HCT116 (cell line): ENCODE results near the gene NEMP2. TPM values are rescaled to one million over a fixed set of nuclear protein-coding genes. Genes with fewer than 3 reads are reported as not detected.
"Not testable (repeated sequence)": the region's sequence is repeated elsewhere in the genome, so short reads cannot be mapped to it uniquely, and the experiment has no call there.

Experiments used
- ATAC-seq: fragments of 200-7000 bp; cut with Tn5 transposase; 2 replicates; pipeline ENCODE4 v1.9.1; 2020; ENCODE audit warnings: mild to moderate bottlenecking, moderate library complexity
- BruUV-seq: library from RNA; stranded (reverse); fragments of 400-500 nt; replicated peaks from 2 replicates; lab custom pipeline; 2021; lab: Mats Ljungman, UMichigan
- CTCF ChIA-PET: fragments of 300-600 bp; sonication (Branson Sonifier 250); formaldehyde crosslinking; loops from one replicate; lab custom pipeline; 2021; ENCODE audit warnings: antibody characterized with exemption; lab: Charles Lee
- POLR2A ChIA-PET: fragments of 300-600, 350-600 bp; sonication (Branson Sonifier 250); formaldehyde crosslinking; loops from one replicate; lab custom pipeline; 2021; ENCODE audit warnings: antibody characterized with exemption; lab: Charles Lee
- RAD21 ChIA-PET, 2 experiments: fragments of 300-600 bp; sonication (Branson Sonifier 250); formaldehyde crosslinking; loops; one replicate each; lab custom pipeline; 2023; ENCODE audit warnings: low total read pairs in 2 of 2; ENCODE audit not compliant: uncharacterized antibody in 2 of 2, unreplicated experiment in 2 of 2, low non-redundant PET in 1 of 2; lab: Charles Lee
- DNase-seq: peaks from one replicate; pipeline ENCODE4 v3.0.0-alpha.2; 2010; ENCODE audit warnings: low read depth, low spot score
- H2AFZ ChIP-seq: fragments of 200-600 bp; shearing (Covaris generic), sonication (generic); 2 replicates; pipeline ENCODE4 v1.6.1; 2017; ENCODE audit warnings: low read depth, mixed run types, mixed read lengths, antibody characterized with exemption, low read length; ENCODE audit not compliant: poor library complexity, severe bottlenecking
- H3K27ac ChIP-seq: 2 replicates; pipeline ENCODE4 v1.5.1; 2012; ENCODE audit warnings: low read depth, low read length
- H3K27me3 ChIP-seq: fragments of 200-600 bp; sonication (generic); 2 replicates; pipeline ENCODE4 v1.6.1; 2016; ENCODE audit warnings: mixed run types, low read length, mixed read lengths; ENCODE audit not compliant: insufficient read depth
- H3K36me3 ChIP-seq, 2 experiments: fragments of 200-500 bp in 1 of 2; fragments of 200-600 bp in 1 of 2; sonication (Bioruptor generic) in 1 of 2; sonication (generic) in 1 of 2; 2 replicates each; pipeline versions ENCODE4 v1.5.1 to v1.6.1; 2014 to 2016; ENCODE audit warnings: low read length in 2 of 2, inconsistent platforms in 1 of 2, mixed read lengths in 1 of 2, mixed run types in 1 of 2; ENCODE audit not compliant: insufficient read depth in 2 of 2, control insufficient read depth in 1 of 2
- H3K4me1 ChIP-seq, 2 experiments: fragments of 200-600 bp in 1 of 2; sonication (generic) in 1 of 2; 2 replicates each; pipeline versions ENCODE4 v1.5.1 to v1.6.1; 2012 to 2017; ENCODE audit warnings: low read length in 2 of 2, inconsistent platforms in 1 of 2, mild to moderate bottlenecking in 1 of 2, mixed read lengths in 1 of 2, mixed run types in 1 of 2, moderate library complexity in 1 of 2; ENCODE audit not compliant: insufficient read depth in 2 of 2, control insufficient read depth in 1 of 2
- H3K4me2 ChIP-seq: fragments of 200-600 bp; sonication (generic); 2 replicates; pipeline ENCODE4 v1.6.1; 2017; ENCODE audit warnings: mixed run types, low read length, mixed read lengths
- H3K4me3 ChIP-seq, 2 experiments: fragments of 200-600 bp in 1 of 2; sonication (generic) in 1 of 2; replicated peaks in 1 of 2; 2 replicates each; pipeline ENCODE4 v1.5.1; 2011 to 2016; ENCODE audit warnings: low read length in 2 of 2, control low read depth in 1 of 2, low read depth in 1 of 2, mild to moderate bottlenecking in 1 of 2, mixed read lengths in 1 of 2, mixed run types in 1 of 2
- H3K79me2 ChIP-seq: fragments of 200-600 bp; sonication (generic); 2 replicates; pipeline ENCODE4 v1.6.1; 2017; ENCODE audit warnings: mild to moderate bottlenecking, mixed run types, low read length, moderate library complexity, mixed read lengths; ENCODE audit not compliant: insufficient read depth
- H3K9ac ChIP-seq: fragments of 200-600 bp; sonication (generic); 2 replicates; pipeline ENCODE4 v1.6.1; 2016; ENCODE audit warnings: low read length, mixed read lengths
- H3K9me2 ChIP-seq: fragments of 200-600 bp; sonication (generic), shearing (Covaris generic); 2 replicates; pipeline ENCODE4 v1.6.1; 2017; ENCODE audit warnings: mixed run types, mild to moderate bottlenecking, moderate library complexity; ENCODE audit not compliant: insufficient read depth
- H3K9me3 ChIP-seq, 2 experiments: fragments of 200-500 bp in 1 of 2; fragments of 200-600 bp in 1 of 2; sonication (Bioruptor generic) in 1 of 2; sonication (generic) in 1 of 2; 2 replicates each; pipeline ENCODE4 v1.6.1; 2014 to 2017; ENCODE audit warnings: low read length in 2 of 2, mixed read lengths in 2 of 2, inconsistent platforms in 1 of 2, low read depth in 1 of 2, mild to moderate bottlenecking in 1 of 2, mixed run types in 1 of 2, moderate library complexity in 1 of 2; ENCODE audit not compliant: control insufficient read depth in 1 of 2, insufficient read depth in 1 of 2
- H4K20me1 ChIP-seq: fragments of 200-600 bp; sonication (generic), shearing (Covaris generic); 2 replicates; pipeline ENCODE4 v1.6.1; 2017; ENCODE audit warnings: mixed run types, mild to moderate bottlenecking, moderate library complexity; ENCODE audit not compliant: insufficient read depth
- CBX3 ChIP-seq: IDR thresholded peaks from 2 replicates; pipeline ENCODE4 v1.6.1; 2012; ENCODE audit warnings: low read depth
- CTCF ChIP-seq, 3 experiments: fragments of 200-600 bp in 1 of 3; sonication (generic) in 1 of 3; IDR thresholded peaks in 2 of 3; conservative IDR thresholded peaks in 1 of 3; 2 replicates each; pipeline ENCODE4 v1.5.1; 2012 to 2017; ENCODE audit warnings: low read depth in 2 of 3, low read length in 2 of 3, antibody characterized with exemption in 1 of 3, borderline replicate concordance in 1 of 3, control low read depth in 1 of 3, mild to moderate bottlenecking in 1 of 3, mixed read lengths in 1 of 3, mixed run types in 1 of 3, moderate library complexity in 1 of 3; ENCODE audit not compliant: insufficient read depth in 1 of 3
- ELF1 ChIP-seq: IDR thresholded peaks from 2 replicates; pipeline ENCODE4 v1.6.1; 2012; ENCODE audit warnings: low read depth, borderline replicate concordance
- EZH2 ChIP-seq: fragments of 200-600 bp; sonication (generic); IDR thresholded peaks from 2 replicates; pipeline ENCODE4 v1.6.1; 2017; ENCODE audit warnings: antibody characterized with exemption, mixed run types
- EZH2phosphoT487 ChIP-seq: fragments of 200-600 bp; IDR thresholded peaks from 2 replicates; pipeline ENCODE4 v1.6.1; 2018; ENCODE audit warnings: antibody characterized with exemption, borderline replicate concordance
- MAX ChIP-seq: IDR thresholded peaks from 2 replicates; pipeline ENCODE4 v1.6.1; 2012
- POLR2A ChIP-seq: IDR thresholded peaks from 2 replicates; pipeline ENCODE4 v1.7.0; 2011; ENCODE audit warnings: borderline replicate concordance; ENCODE audit not compliant: insufficient read depth, insufficient read length; ENCODE audit errors: extremely low read depth
- POLR2AphosphoS5 ChIP-seq: IDR thresholded peaks from 2 replicates; pipeline ENCODE4 v1.6.1; 2011; ENCODE audit warnings: mild to moderate bottlenecking, low read depth, low read length, moderate library complexity
- RAD21 ChIP-seq: IDR thresholded peaks from 2 replicates; pipeline ENCODE4 v1.6.1; 2012; ENCODE audit warnings: low read depth, mild to moderate bottlenecking
- REST ChIP-seq: IDR thresholded peaks from 2 replicates; pipeline ENCODE4 v1.6.1; 2012; ENCODE audit warnings: low read depth
- SIN3A ChIP-seq: IDR thresholded peaks from 2 replicates; pipeline ENCODE4 v1.6.1; 2012; ENCODE audit warnings: low read depth
- SRF ChIP-seq: IDR thresholded peaks from 2 replicates; pipeline ENCODE4 v1.6.1; 2012; ENCODE audit warnings: low read depth
- TCF7L2 ChIP-seq: IDR thresholded peaks from 2 replicates; pipeline ENCODE4 v1.7.0; 2011; ENCODE audit warnings: borderline replicate concordance, inconsistent platforms; ENCODE audit not compliant: insufficient read depth, insufficient read length; ENCODE audit errors: extremely low read depth
- YY1 ChIP-seq: IDR thresholded peaks from 2 replicates; pipeline ENCODE4 v1.6.1; 2011; ENCODE audit warnings: low read length, low read depth, moderate library complexity, mild to moderate bottlenecking; ENCODE audit not compliant: insufficient replicate concordance; ENCODE audit errors: extremely low read depth
- ZFX ChIP-seq: fragments of 450-650 bp; IDR thresholded peaks from 2 replicates; pipeline ENCODE4 v1.6.1; 2017
- ZNF274 ChIP-seq: fragments of 200-500 bp; sonication (Bioruptor generic); IDR thresholded peaks from 2 replicates; pipeline ENCODE4 v1.6.1; 2014; ENCODE audit warnings: mild to moderate bottlenecking, low read depth, low read length, inconsistent platforms
- intact Hi-C: fragments of 100-400 bp; cut with micrococcal nuclease; formaldehyde crosslinking; loops from 2 replicates; pipeline ENCODE4 v1.10.0; 2022
- total RNA-seq: library from RNA; stranded (reverse); gene quantifications from one replicate; pipeline ENCODE4 v1.2.1, GENCODE V29; 2021; ENCODE audit not compliant: unreplicated experiment

Gene NEMP2
- total RNA-seq, 1 experiment from 2014 or later = 8.6 TPM

- H3K9me2 ChIP-seq, H3K79me2 ChIP-seq, ATAC-seq, H3K27me3 ChIP-seq, H3K27ac ChIP-seq, H2AFZ ChIP-seq, H3K9me3 ChIP-seq, H4K20me1 ChIP-seq, H3K4me2 ChIP-seq, CTCF ChIA-PET, H3K9ac ChIP-seq, H3K36me3 ChIP-seq, H3K4me3 ChIP-seq, RAD21 ChIA-PET, BruUV-seq, H3K4me1 ChIP-seq, POLR2A ChIA-PET, DNase-seq, intact Hi-C loops: not testable (repeated sequence)
Measured at GRCh38 chr2:190494600-190495227, 39.8 kb downstream of the NEMP2 start.

- H4K20me1 ChIP-seq = no peaks in the 10 kb centered on the region
- no peak for ATAC-seq
- H3K9ac ChIP-seq = no peak overlapping the region
- H3K36me3 ChIP-seq = no peaks in the 10 kb centered on the region
- H2AFZ ChIP-seq = no peak overlapping the region
- no peaks in the 10 kb centered on the region for H3K4me1 ChIP-seq
- intact Hi-C loops = no loop called here
- no peak for DNase-seq
- no peaks in the 10 kb centered on the region for H3K27me3 ChIP-seq
- no peak overlapping the region for H3K4me2 ChIP-seq
- no TSS peak for BruUV-seq
- H3K9me3 ChIP-seq = no peaks in the 10 kb centered on the region
- no peak overlapping the region for H3K27ac ChIP-seq
- H3K9me2 ChIP-seq = no peaks in the 10 kb centered on the region
- no peaks in the 10 kb centered on the region for H3K79me2 ChIP-seq
- RAD21 ChIA-PET = no interaction called here
- POLR2A ChIA-PET = no interaction called here
- H3K4me3 ChIP-seq = no peak overlapping the region
- CTCF ChIA-PET = no interaction called here
- TF ChIP-seq CBX3 (no peak), YY1 (no peak), CTCF (IDR thresholded peaks at IDR 0.05 in 2 of 3, conservative IDR thresholded peaks at IDR 0.05 in 1 of 3; ENCODE audit: borderline replicate concordance in 1 of 3, insufficient read depth in 1 of 3, low read depth in 2 of 3, low read length in 2 of 3) (no peak), REST (no peak), EZH2 (no peak), SIN3A (no peak), ELF1 (no peak), EZH2phosphoT487 (no peak), MAX (no peak), POLR2AphosphoS5 (no peak), TCF7L2 (no peak), ZFX (no peak), POLR2A (no peak), RAD21 (no peak), ZNF274 (no peak), SRF (no peak)
Measured at GRCh38 chr2:190493095-190493494, 41.4 kb downstream of the NEMP2 start.
